HG02642 (cell line): ENCODE results near the gene NCAM1.
"Not testable (repeated sequence)": the region's sequence is repeated elsewhere in the genome, so short reads cannot be mapped to it uniquely, and the experiment has no call there.

Experiments used
- ATAC-seq: cut with Tn5 transposase; IDR thresholded peaks from one replicate; pipeline ENCODE4 v1.9.1; 2021; ENCODE audit warnings: mild to moderate bottlenecking; ENCODE audit not compliant: unreplicated experiment, poor library complexity

The NCAM1 gene

DNA sequence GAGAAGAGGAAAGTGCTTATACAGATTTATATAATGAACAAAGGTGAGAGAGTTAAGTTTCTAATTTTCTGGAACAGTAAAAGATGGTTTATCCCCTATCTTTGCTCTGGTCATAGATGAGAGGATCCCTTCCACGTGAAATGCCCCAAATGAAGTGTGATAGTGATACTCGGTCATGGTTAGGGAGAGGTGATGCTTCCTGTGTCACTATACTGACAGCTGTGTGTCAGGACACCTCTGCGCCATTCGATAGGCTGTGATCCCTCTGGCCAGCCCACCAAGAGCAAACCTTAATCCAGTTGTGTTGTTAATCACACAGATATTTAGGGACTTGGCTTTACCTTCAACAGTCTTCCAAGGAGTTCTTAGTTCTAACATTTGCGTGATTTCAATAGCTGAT is 57.7 kb downstream of the NCAM1 start:
- no peak for ATAC-seq

DNA sequence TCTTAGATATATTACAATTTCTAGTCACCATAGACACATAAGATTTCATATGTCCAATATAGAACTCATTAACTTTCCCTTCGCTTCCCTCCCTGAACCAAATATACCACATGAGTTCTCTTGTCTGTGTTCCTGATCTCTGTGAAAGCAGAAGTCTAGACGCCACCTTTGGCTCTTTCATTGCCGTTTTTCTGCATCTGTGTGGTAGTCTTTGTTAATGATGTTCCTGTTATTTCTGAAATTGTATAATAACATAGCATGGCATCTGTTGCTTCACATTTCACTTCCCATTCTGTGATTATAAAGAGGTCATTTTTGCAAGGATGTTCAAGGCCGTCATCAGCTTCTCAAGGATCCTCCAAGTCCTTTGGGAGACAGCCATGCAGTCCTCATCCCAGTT is 58.5 kb downstream of the NCAM1 start:
- no peak for ATAC-seq

DNA sequence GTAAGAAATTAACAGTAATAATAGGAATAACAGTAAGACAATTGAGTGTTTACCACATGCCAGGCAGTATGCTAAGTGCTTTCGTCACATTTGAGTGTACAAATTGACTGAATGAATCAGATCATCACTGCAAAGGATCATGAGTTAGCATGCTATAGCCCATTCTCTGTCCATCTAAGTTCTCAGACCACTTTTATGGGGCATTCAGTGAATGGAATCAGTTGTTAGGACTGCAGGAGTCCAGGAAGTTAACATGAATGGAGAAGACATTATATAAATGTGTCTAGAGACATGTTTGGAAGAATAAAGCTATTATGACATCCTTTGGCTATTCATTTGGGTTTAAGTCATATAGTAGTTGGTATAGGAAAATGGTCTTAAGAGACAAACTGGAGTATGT is 59.9 kb downstream of the NCAM1 start:
- ATAC-seq = no peak

DNA sequence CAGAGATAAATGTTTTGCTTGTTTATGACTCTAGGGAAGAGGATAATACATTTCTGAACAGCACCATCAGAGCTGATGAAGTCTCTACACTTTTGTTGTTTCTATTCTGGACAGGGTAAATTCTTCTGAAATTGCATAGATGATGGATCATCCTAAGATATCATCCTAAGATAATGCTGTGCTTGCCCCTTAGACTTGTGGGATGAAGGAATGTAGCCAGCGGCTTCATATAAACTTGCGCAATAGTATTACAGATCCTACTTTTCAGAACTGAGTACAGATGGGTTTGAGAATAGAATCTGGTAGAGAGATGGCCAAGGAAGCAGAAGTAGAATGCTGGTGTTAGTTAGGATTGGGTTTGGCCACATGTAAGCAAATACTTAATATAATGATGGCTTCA is 61.0 kb downstream of the NCAM1 start:
- no peak for ATAC-seq

DNA sequence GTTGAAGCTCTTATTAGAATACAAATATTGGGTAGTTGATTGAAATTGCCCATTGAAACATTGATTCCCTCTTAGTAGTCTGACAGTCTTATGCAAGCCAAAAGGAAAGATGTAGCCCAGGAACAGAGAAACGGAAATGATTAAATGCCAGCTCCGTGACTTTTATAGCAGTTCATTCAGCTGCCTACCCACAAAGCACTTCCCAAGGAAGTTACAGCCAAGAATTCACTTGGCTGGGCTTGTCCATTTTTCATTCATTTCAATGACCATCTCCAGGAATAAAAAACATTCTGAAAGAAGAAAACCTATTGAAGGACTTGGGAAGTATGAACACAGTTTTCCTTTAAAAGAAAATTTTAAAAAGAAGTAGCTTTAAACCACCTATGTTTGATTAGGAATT is 62.0 kb downstream of the NCAM1 start:
- no peak for ATAC-seq

DNA sequence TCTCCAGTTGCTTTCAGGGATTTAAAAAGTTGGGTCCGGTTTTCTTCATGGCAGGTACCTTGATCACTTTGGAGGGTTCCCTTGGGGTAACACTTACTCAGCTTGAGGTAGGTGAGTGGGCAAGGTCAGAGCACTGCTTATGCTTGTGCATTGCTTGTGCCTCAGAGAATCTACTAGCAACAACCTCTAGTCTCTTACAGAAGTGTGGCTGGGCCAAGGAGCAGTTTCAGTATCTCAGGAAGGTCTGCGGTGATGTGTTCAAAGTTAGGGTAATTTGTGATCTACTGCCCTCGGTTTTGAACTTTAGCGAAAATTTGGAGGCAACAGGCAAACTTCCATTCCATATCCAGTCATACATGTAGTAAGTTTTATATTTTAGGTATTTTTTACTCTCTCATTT is 62.8 kb downstream of the NCAM1 start:
- ATAC-seq = no peak

DNA sequence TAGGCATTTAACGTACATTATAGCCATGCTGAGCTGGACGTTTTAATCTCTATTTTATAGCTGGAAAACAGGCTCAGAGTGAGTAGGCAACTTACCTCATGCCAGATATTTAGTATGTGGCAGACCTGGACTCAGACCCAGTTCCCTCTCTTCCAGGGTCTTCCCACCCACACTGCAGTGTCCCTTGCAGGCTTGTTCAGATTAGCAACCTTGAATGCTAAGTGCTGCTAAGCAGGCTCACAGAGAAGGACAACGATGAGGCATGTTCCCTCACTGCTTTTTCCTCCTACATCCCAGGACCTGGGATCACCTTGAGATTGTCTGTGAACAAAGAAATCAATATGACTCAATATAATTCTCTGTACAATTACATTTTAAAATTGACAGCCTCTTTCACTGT is 65.6 kb downstream of the NCAM1 start:
- ATAC-seq = no peak

DNA sequence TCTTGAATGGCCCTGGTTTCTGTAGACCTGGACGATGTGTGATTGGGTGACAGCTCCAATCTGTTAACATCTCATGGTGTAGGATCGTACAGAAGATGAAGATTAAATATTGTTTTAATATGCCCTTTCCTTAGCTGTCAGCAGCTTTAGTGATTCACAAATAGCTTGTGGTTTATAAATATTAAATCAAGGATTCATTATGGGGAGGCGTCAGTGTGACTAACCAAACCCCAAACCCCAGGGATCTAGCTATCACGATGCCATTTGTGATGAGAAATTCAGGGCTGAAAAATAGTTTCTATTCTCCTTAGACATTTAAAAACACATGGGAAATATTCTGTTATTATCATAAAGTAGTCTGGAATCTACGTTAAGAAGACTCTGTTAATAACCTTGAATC is 73.4 kb downstream of the NCAM1 start:
- ATAC-seq = no peak

DNA sequence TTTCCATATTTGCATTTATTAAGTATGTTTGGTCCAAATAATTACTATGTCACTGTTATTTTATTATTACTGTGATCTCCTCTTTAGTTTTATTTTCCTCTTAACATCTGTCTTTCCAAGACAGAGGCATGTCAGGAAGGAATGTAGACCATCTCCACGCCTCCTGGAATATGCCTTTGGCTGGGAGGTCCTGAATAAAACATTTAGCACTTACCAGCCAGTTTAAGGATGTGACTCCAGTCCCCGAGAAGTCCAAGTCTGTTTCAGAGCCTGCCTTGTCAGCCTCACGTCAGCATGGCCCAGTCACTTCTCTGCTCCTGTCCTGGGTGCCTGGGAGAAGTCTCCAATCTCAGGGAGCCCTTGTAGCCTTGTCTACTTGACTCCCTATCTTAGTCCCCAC is 74.5 kb downstream of the NCAM1 start:
- no peak for ATAC-seq

DNA sequence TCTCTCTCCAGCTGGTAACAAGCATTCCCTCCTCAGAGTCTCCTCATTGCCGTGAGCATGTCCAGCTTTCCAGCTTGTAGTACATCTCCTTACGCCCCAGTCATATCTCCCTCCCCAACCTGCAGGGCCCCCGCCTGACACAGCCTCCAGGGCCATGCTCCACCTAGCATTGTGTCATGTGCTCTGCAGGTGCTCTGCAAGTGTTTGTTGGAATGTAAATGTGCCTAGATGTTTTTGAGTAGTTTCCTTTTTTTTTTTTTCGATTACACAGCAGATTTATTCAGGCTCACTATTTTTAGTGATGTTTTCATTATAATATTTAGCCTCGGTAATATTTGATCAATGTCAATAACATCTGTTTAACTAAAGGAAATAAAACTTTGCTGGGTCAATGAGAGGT is 82.5 kb downstream of the NCAM1 start:
- ATAC-seq = no peak

DNA sequence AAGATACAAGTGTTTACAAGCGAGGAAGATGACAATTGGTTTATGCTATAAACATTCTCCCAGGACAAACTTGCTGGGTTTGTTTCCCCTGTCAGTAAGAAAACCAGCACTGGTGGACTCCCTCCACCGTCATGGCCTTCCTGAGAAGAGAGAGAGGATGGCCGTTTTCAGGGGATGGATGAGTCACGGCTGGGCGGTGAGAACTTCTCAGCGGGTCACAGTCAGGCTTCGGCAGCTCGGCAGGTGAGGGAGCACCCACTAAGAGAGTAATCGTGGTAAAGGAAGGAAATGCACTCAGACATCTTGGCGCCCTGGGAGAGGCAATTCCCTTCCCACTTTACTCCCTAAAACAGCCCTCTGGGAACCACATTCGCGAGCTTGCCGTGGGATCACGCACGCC is 83.9 kb downstream of the NCAM1 start:
- ATAC-seq = no peak

DNA sequence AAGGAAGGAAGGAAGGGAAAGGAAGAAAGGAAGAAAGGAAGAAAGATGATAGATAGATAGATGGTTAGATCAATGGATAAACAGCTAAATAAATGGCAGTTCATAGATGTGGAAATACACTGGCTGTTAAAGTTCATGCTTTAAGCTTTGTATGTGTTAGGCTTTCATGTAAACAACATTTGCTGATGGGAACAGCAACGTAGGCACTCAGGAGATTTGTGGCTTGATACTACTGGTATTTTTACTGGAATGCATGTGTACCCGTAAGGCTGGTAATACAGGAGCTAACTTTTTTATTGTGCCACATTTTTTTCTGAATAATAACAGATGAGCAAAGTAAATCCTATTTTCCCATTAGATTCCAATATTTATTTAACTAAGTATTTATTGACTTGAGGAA is 85.6 kb downstream of the NCAM1 start:
- ATAC-seq = no peak

DNA sequence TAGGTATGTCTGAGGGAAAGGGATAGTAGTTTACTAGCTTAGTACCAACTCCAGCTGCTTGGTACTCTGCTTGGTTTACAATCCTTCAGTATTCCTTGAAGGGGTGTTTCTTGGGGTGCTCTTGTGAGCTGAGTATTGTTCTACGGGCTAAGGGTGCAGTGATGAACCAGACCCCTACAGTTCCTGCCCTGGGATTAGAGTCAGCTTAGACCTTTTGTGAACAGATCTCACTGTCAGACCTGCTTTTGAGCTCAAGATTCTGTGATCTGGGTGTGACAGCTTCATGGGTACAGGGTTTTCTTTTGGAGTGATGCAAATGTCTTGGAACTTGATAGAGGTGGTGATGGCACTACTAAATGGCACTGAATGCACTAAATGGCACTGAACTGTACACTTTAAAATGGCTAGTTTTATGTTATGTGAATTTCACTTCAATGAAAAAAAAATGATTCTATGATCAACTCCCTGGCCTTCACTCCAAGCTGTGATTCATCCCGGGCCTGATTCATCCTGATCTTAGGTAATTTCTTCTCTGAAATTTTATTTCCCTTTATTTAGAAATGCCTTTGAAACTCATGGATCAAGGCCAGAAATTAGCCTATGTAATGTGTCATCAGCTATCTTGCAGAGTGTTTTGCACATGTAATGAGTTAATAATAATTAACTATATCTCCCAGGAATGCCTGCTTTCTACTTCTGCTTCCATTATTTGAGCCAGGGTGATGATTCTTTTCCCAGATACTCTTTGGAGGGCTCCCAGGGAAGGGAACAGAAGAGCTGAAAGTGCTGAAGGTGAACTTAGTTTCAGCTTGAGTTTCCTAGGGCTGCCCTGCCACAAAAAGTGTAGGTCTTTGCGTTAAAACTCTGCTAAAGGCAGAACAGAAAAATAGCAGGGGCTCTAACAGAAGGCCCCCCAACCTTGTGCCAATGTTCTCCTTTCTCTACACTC is 87.9 kb downstream of the NCAM1 start:
- ATAC-seq = no peak

DNA sequence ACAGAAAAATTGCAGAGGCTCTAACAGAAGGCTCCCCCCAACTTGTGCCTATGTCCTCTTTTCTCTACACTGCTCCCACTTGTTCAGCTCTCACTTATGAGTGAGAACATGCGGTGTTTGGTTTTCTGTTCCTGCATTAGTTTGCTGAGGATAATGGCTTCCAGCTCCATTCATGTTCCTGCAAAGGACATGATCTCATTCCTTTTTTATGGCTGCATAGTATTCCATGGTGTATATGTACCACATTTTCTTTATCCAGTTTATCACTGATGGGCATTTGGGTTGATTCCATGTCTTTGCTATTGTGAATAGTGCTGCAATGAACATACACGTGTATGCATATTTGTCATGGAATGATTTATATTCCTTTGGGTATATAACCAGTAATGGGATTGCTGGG is 91.8 kb downstream of the NCAM1 start:
- not testable (repeated sequence) for ATAC-seq

DNA sequence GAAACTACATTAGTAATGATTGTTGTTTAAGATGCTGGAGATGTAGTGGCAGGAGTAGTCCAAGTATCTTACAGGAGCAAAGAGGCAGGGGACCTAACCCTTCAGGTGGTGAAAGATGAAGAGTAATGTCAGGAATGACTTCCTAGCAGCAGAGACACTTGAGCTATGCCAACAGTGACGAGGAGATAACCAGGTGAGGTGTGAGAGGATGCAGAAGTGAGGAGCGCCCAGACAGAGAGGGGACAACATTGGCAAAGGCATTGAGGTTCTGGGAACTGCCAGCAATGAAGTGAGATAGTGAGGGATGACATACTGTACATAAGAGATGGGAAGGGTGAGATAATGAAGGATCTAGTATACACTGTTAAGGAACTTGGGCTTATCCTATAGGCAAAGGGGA is 95.8 kb downstream of the NCAM1 start:
- ATAC-seq = no peak

DNA sequence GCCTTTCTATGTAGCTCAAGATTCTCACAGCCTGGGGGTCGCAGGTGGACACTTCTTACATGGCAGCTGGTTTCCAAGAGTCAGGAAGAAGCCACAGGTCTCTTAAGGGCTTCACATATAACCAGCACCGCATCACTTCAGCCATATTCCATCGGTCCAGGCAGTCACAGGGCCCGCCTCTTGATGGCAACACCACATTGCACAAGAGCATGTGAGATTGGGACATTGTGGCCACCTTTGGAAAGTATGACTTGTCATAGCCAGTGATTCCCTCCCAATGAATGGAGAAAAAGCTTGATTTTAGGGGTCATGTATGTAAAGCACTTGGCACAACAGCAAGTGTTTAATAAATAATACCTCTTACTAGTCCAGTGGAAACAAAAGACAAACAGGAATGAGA is 98.3 kb downstream of the NCAM1 start:
- no peak for ATAC-seq

DNA sequence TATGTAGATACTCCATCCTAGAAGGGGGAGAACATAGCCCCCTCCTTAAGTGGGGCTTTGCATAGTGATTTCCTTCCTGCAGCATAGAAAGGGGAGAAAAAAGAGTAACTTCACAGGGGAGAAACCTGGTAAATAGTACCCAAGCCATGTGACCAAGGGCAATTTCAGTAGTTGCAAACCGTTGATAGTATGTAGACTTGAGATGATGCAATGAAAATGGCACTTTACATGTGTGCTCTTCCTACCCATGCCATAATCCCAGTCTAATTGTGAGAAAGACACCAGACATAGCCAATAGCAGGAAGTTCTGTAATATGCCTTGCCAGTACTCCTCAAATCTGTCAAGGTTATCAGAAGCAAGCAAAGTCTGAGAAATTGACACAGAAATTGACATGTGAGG is 104.1 kb downstream of the NCAM1 start:
- ATAC-seq = no peak

DNA sequence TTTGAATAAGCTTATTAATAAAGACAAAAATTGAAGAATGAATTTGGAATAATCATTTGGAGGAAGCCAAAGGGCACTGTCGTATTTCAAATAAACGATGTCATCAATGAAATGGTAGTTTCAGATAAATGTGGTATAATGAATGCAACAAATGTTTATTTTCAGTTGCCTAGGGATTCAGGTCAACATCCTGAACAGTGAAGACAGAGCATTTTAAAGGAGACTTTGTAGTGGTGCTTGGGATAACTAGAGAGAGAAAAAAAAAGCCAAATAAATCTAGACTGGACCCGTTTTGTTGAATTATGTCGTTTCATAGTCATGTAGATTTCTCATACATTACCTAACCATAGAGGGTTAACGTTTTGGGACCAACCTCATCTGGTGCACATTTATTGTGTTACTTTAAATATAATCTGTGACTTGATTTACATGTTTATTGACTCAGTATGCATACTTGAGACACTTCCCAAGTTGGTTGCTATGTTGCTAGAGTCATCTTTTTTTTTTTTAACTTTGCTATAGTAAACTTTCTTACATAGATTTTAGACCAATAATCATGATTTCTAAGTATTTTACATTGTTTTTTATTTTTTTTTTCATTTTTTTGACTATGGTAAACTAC is 111.1 kb downstream of the NCAM1 start:
- ATAC-seq = no peak

DNA sequence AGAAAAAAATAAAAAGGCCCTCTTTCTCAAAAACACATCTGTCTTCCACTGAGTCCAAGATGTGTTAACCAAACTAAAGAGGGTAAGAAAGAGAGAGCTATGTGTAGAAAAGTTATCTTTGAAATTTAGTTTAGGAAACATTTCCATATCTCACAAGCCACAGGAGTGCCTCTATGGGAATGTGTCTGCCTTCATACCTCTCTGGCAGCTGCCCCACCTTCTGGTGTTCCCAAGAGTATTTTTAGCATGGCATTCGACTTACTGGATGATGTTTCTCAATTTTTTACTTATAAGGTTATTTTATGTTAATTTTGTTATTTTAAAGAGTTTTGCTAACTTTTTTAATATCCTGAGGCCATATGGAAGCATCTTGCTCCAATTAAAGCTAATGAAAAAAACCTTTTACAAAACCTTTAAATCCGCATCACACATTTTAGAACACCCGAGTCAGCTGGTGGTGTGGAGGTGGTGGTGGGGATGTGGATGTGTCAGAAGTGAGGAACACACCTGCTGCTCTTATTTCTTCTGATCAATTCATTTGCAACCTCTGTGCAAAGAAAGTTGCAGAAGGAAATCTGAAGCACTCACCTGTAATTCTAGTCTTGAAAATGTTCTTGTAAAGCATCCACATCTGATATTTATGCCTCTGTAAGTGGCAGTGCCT is 112.2 kb downstream of the NCAM1 start:
- no peak for ATAC-seq

DNA sequence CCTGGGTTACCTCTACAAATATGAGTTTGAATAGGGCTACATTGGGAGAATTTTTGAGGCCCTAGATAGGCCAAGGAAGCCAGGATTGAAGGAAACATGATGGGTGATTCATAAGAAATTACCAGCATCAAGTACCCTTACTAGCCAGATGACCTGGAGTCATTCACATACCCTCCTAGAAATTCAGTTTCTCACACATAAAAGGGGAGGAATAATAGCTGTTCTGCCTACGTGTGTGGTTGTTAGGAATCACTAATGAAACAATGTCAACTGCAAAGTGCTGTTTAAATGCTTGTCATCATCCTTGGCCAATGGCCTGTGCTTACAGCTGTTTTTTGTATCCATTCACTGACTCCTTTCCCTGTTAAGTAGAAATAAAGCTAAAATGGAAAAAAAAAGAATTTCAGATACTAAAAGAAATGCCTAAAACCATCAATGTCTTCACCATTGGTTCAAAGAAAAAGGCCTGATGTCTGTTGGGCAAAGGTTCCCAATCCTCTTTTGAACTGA is 114.4 kb downstream of the NCAM1 start:
- ATAC-seq = no peak

DNA sequence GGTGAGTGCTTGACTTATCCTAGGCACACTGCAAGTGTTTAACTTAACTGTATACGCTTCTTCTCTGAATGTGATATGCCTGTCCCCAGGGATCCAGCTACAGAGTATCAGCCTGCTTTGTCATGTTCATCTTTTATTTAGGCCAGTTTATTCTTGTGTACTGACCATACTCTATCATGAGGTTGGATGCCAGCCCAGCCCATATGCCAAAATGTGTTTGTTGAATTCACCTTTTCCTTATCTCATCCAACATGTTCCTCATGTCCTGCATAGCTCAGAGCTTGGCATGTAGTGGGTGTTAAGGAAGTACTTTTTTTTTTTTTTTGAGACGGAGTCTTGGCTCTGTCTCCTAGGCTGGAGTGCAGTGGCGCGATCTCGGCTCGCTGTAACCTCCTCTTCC is 116.2 kb downstream of the NCAM1 start:
- no peak for ATAC-seq
